HG03159 (cell line): ENCODE measurements around the gene SEMA4F.

Experiments used
- ATAC-seq: cut with Tn5 transposase; IDR thresholded peaks from one replicate; pipeline ENCODE4 v1.9.1; 2021; ENCODE audit warnings: mild to moderate bottlenecking, moderate library complexity; ENCODE audit not compliant: unreplicated experiment

SEMA4F gene

GRCh38 chr2:74704216-74704615 lies 50.2 kb downstream of the SEMA4F start:
- ATAC-seq = no peak

GRCh38 chr2:74706741-74707140 lies 52.7 kb downstream of the SEMA4F start:
- no peak for ATAC-seq

- no peak for ATAC-seq
Observed at GRCh38 chr2:74707837-74708236, 53.8 kb downstream of the SEMA4F start.

- ATAC-seq = no peak
Observed at GRCh38 chr2:74708296-74708695, 54.2 kb downstream of the SEMA4F start.

GRCh38 chr2:74708883-74709282 lies 54.8 kb downstream of the SEMA4F start:
- ATAC-seq = no peak

- ATAC-seq = no peak
Observed at GRCh38 chr2:74712223-74713053, 58.4 kb downstream of the SEMA4F start.

GRCh38 chr2:74714691-74715080 lies 60.6 kb downstream of the SEMA4F start:
- ATAC-seq = no peak

GRCh38 chr2:74715081-74715791 lies 61.2 kb downstream of the SEMA4F start:
- ATAC-seq = peak; percentile 96

GRCh38 chr2:74715880-74716279 lies 61.8 kb downstream of the SEMA4F start:
- no peak for ATAC-seq

GRCh38 chr2:74719066-74719465 lies 65.0 kb downstream of the SEMA4F start:
- ATAC-seq = no peak

- ATAC-seq = no peak
Observed at GRCh38 chr2:74721316-74721715, 67.3 kb downstream of the SEMA4F start.

- ATAC-seq = no peak
Observed at GRCh38 chr2:74724496-74724895, 70.4 kb downstream of the SEMA4F start.

GRCh38 chr2:74725287-74725686 lies 71.2 kb downstream of the SEMA4F start:
- no peak for ATAC-seq

- no peak for ATAC-seq
Observed at GRCh38 chr2:74728842-74729241, 74.8 kb downstream of the SEMA4F start.

- ATAC-seq = no peak
Observed at GRCh38 chr2:74730530-74730929, 76.5 kb downstream of the SEMA4F start.
